Choroid plexus epithelial cell (primary cell): Measurements from ENCODE around the gene FGA.

Experiments
- DNase-seq: peaks from one replicate; pipeline ENCODE4 v3.0.0-alpha.2; 2010; ENCODE audit warnings: low read depth
- H3K4me3 ChIP-seq: 2 replicates; pipeline ENCODE4 v1.5.1; 2011; ENCODE audit warnings: low read depth, mild to moderate bottlenecking, control low read depth, low read length, moderate library complexity
- CTCF ChIP-seq: conservative IDR thresholded peaks from 2 replicates; pipeline ENCODE4 v1.5.1; 2011; ENCODE audit warnings: low read depth, mild to moderate bottlenecking, control low read depth, inconsistent platforms, low read length, moderate library complexity

The FGA gene

DNA sequence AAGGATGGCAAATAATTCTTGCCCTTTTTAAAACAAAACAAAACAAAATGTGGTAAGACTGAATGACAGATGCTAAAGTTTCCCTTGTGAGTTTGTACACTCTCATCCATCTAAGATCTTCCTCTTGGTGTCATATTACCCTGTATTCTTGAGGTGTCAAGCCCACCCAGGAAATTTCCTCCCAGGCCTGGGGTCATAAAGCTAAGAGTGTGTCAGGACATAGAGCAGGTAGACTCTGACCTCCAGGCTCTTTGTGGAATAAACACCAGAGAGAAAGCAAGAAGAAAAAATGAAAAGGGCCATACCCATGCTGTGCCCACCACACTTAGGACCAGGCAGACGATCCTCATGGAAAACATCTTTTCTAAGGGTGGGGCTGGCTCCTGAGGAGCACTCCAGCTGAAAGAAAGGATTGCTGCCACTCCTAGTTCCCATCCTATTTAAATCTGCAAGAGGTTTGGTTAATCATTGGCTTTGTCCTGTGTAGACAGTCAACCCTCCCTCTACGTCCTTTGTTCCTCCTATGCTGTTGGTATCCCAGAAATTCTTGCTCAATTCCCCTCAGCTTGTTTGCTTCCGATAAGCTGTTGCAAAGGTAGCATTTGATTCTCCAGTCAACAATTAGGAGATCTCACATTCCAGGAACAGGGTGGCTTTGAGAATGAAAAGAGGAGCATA is at the start of gene FGA:
Gene FGA, minus strand, starts transcription at position 414 of the 678 bp plus-strand sequence. Its CDS starts 55 bp downstream, at position 359.
- DNase-seq, result no peak
- H3K4me3 ChIP-seq, result no peak within 1 kb of the TSS
- no peak for TF ChIP-seq CTCF

DNA sequence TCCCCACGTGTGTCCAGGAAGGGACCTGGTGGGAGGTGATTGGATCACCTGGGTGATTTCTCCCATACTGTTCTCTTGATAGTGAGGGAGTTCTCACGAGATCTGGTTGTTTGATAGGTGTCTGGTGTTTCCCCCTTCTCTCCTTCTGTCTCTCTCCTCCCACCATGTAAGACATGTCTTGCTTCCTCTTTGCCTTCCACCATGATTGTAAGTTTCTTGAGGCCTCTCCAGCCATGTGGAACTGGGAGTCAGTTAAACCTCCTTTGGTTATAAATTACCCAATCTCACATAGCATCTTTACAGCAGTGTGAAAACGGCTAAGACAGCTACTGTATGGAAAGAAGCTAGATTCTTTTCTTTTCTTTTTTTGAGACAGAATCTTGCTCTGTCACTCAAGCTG is 43.5 kb upstream of the FGA start:
- TF ChIP-seq CTCF, result no peak
- DNase-seq, result no peak
- no peak overlapping the region for H3K4me3 ChIP-seq

DNA sequence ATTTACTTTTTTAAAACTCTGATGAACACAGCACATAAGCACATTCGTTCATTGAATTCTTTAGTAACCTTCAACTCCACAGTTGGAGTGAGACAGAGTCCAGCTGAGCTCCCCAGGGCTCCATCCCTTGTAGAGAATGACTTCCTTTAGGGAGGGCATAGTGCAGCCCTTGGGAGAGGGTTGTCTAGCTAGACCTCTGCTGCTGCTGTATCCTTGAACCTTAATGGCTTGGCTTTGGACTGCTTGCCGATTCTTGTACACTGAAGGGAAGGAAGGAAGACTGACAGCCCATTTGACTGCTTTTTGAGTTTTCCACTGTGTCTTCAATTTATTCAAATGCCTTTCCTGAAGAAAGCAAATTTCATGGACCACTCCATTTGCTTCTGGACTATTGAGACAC is 41.3 kb upstream of the FGA start:
- TF ChIP-seq CTCF, result no peak
- H3K4me3 ChIP-seq, result no peak overlapping the region
- DNase-seq, result no peak

- no peak overlapping the region for H3K4me3 ChIP-seq
- no peak for TF ChIP-seq CTCF
Observed at GRCh38 chr4:154630324-154630723, 39.8 kb upstream of the FGA start.

DNA sequence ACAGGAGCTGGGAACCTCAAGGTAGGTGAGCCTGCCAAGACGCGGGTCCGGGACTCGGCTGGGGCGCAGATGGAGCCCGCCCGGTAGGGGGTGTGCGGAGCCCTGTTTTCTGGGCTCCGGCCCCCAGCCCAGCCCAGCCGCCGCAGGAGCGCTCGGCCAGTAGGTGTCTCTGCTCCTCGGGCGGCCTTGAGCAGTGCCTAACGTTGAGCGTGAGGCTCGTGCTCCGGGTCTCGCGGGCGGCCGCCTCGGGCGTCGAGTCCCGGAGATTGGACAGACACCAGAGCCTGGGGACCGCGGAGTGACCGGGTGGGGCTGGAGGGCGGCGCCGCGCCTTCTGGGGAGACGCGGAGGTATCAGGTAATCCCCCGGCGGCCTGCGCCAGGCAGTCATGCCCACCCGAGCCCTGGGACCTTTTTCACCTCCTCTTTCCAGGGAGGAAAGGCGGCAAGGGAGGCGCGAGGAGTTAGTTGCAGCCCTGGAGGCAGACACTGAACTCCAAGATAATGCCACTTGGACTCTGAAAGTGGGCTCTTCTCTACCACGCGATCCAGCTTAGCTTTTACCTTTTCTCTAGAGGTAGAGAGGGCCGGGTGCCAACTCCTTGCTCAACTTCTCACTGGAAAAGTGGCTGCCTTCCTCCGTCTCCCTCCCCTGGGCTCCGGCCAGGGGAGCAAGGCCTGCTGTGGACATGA is 36.4 kb upstream of the FGA start:
- peak; percentile 51 for DNase-seq
- TF ChIP-seq CTCF, result peak; percentile 66
- H3K4me3 ChIP-seq, result peak overlapping the region; percentile 50

More at GRCh38 chr4:154630324-154630723, 39.8 kb upstream of the FGA start:
- no peak for DNase-seq

DNA sequence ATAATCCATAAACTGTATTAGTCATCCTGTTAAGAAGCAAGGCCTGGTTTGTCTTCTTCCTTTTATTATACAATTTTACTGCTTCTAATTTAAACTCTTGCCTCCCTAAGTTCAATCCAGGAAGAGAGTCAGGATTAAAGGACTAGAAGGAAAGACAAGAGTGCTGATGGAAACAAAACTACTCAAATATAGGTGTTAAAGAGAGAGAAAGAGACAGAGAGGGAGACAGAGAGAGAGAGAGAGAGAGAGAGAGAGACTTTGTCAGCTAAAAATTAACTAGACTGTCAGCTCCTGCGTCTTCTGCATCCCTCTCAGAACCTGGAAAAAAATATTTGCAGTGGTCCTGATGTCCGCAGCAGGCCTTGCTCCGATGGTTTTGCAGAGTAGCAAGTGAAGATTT is 35.4 kb upstream of the FGA start:
- H3K4me3 ChIP-seq, result no peak overlapping the region
- DNase-seq, result no peak
- TF ChIP-seq CTCF, result no peak

- no peak overlapping the region for H3K4me3 ChIP-seq
- no peak for DNase-seq
- no peak for TF ChIP-seq CTCF
Observed at GRCh38 chr4:154623995-154624394, 33.5 kb upstream of the FGA start.
